Suprapubic skin (tissue), 3 donors: ENCODE data around the gene LTC4S.

Experiments used
- POLR2A ChIP-seq, 2 donors: fragments of 450-650 bp; IDR thresholded peaks; one replicate each; pipeline ENCODE4 v1.6.1; 2017; ENCODE audit warnings: antibody characterized with exemption in 2 of 2, mild to moderate bottlenecking in 2 of 2, moderate library complexity in 2 of 2
- TF ChIP-seq, protein P1 (sequence below), 2 donors: fragments of 200-600 bp in 1 of 2; fragments of 450-650 bp in 1 of 2; sonication (generic) in 1 of 2; IDR thresholded peaks; one replicate each; pipeline ENCODE4 v1.5.1; 2016 to 2019; ENCODE audit warnings: antibody characterized with exemption in 2 of 2, mild to moderate bottlenecking in 1 of 2, moderate library complexity in 1 of 2

DNA sequence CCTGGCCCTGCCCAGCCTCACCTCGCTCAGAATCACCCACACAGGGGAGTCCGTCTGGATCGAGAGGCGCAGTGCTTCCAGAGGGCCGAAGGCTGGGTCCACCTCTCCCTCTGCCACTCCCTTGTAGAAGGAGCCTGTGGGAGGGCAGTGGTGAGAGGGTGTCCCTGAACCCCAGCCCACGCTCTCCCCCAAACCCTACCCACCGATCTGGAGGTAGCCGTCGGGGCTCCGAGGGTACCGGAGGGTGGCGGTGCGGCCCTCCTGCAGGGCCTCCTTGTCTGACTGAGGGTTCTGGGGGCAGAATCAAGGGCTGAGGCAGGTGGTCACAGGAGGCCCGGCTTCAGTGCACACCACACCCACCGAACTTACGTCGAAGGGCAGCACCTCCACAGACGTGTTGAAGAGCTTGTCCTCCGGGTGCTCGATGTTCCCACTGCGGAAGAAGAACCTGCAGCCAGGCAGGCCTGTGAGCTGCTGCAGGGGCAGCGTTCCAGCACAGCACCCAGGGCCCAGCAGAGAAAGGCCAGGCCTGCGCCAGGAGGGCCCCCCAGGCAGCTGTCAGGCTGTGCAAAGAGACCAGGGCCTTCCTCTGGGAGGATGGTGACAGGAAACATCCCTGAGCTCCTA lies 4.5 kb downstream of the LTC4S start:
- TF ChIP-seq, protein P1, sequence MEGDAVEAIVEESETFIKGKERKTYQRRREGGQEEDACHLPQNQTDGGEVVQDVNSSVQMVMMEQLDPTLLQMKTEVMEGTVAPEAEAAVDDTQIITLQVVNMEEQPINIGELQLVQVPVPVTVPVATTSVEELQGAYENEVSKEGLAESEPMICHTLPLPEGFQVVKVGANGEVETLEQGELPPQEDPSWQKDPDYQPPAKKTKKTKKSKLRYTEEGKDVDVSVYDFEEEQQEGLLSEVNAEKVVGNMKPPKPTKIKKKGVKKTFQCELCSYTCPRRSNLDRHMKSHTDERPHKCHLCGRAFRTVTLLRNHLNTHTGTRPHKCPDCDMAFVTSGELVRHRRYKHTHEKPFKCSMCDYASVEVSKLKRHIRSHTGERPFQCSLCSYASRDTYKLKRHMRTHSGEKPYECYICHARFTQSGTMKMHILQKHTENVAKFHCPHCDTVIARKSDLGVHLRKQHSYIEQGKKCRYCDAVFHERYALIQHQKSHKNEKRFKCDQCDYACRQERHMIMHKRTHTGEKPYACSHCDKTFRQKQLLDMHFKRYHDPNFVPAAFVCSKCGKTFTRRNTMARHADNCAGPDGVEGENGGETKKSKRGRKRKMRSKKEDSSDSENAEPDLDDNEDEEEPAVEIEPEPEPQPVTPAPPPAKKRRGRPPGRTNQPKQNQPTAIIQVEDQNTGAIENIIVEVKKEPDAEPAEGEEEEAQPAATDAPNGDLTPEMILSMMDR (IDR thresholded peaks at IDR 0.05): no peak
- no peak for TF ChIP-seq POLR2A (IDR thresholded peaks at IDR 0.05)
